ENCODE measurements around the gene AR.

DNA sequence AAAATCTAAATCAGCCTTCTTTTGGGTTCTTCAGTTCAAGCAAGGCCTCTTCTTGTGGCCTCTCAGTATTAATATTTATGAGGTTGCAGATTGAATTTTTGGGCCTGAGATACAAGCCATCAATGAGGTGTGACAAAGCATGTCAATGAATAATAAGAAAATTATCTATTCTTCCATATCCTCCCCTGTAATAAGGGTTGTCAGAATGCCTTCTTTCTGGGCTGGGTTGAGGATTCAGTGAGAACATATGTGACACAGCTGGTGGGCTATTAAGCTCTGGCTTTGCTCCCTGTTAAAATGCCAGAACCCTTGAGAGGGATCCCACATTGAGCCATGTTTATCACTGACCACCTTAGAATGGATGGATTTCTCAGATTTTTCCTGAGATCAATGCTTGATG is 187.2 kb downstream of the AR start:
- TF ChIP-seq, protein P1, sequence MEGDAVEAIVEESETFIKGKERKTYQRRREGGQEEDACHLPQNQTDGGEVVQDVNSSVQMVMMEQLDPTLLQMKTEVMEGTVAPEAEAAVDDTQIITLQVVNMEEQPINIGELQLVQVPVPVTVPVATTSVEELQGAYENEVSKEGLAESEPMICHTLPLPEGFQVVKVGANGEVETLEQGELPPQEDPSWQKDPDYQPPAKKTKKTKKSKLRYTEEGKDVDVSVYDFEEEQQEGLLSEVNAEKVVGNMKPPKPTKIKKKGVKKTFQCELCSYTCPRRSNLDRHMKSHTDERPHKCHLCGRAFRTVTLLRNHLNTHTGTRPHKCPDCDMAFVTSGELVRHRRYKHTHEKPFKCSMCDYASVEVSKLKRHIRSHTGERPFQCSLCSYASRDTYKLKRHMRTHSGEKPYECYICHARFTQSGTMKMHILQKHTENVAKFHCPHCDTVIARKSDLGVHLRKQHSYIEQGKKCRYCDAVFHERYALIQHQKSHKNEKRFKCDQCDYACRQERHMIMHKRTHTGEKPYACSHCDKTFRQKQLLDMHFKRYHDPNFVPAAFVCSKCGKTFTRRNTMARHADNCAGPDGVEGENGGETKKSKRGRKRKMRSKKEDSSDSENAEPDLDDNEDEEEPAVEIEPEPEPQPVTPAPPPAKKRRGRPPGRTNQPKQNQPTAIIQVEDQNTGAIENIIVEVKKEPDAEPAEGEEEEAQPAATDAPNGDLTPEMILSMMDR (conservative IDR thresholded peaks at IDR 0.05; ENCODE audit: low read length) = no peak
- TF ChIP-seq EZH2phosphoT487 (IDR thresholded peaks at IDR 0.05; ENCODE audit: borderline replicate concordance) = no peak

All from Loucy (cell line).